Liver (tissue), 9 donors: ENCODE results near the gene TMEM17. TPM values are rescaled to one million over a fixed set of nuclear protein-coding genes. Genes with fewer than 3 reads are reported as not detected.
"Not testable (repeated sequence)": the region's sequence is repeated elsewhere in the genome, so short reads cannot be mapped to it uniquely, and the experiment has no call there.

Source experiments
- DNase-seq: peaks from one replicate; pipeline ENCODE4 v3.0.0-alpha.2; 2017; ENCODE audit warnings: low spot score
- H3K27ac ChIP-seq, 2 donors: one replicate each; pipeline ENCODE4 v1.7.0; 2013; ENCODE audit warnings: inconsistent platforms in 2 of 2, low read length in 2 of 2, control low read depth in 1 of 2, low read depth in 1 of 2, mild to moderate bottlenecking in 1 of 2
- H3K27me3 ChIP-seq, 4 donors: one replicate each; pipeline versions ENCODE4 v1.6.1 to v1.7.0; 2013; ENCODE audit warnings: low read length in 3 of 4, inconsistent platforms in 1 of 4, mild to moderate bottlenecking in 1 of 4, moderate library complexity in 1 of 4; ENCODE audit not compliant: control insufficient read depth in 4 of 4, insufficient read depth in 4 of 4
- H3K36me3 ChIP-seq, 4 donors: one replicate each; pipeline versions ENCODE4 v1.6.1 to v1.7.0; 2013; ENCODE audit warnings: low read length in 3 of 4, mild to moderate bottlenecking in 3 of 4, low read depth in 1 of 4, moderate library complexity in 1 of 4; ENCODE audit not compliant: control insufficient read depth in 4 of 4, insufficient read depth in 3 of 4
- H3K4me1 ChIP-seq, 4 donors: one replicate each; pipeline versions ENCODE4 v1.6.1 to v1.7.0; 2013; ENCODE audit warnings: low read length in 3 of 4, mild to moderate bottlenecking in 3 of 4, moderate library complexity in 1 of 4; ENCODE audit not compliant: control insufficient read depth in 4 of 4, insufficient read depth in 4 of 4
- H3K4me3 ChIP-seq, 3 donors: one replicate each; pipeline versions ENCODE4 v1.6.1 to v1.7.0; 2013; ENCODE audit warnings: low read length in 3 of 3, control low read depth in 1 of 3, low read depth in 1 of 3, mild to moderate bottlenecking in 1 of 3
- H3K9ac ChIP-seq, 2 donors: one replicate each; pipeline ENCODE4 v1.7.0; 2013; ENCODE audit warnings: low read length in 2 of 2, mild to moderate bottlenecking in 2 of 2, moderate library complexity in 2 of 2, control low read depth in 1 of 2, low read depth in 1 of 2
- H3K9me3 ChIP-seq, 4 donors: one replicate each; pipeline versions ENCODE4 v1.6.1 to v1.7.0; 2013; ENCODE audit warnings: low read length in 3 of 4; ENCODE audit not compliant: control insufficient read depth in 4 of 4
- EGR1 ChIP-seq, 2 donors: IDR thresholded peaks; 2 replicates each; pipeline ENCODE4 v1.6.1; 2016 to 2018; ENCODE audit warnings: antibody characterized with exemption in 2 of 2, low read depth in 2 of 2
- FOXA2 ChIP-seq: IDR thresholded peaks from 2 replicates; pipeline ENCODE4 v1.6.1; 2016; ENCODE audit warnings: antibody characterized with exemption
- HNF4A ChIP-seq, 2 donors: conservative IDR thresholded peaks; 2 replicates each; pipeline ENCODE4 v1.6.1; 2016; ENCODE audit warnings: antibody characterized with exemption in 2 of 2, mild to moderate bottlenecking in 2 of 2
- HNF4G ChIP-seq: IDR thresholded peaks from 2 replicates; pipeline ENCODE4 v1.6.1; 2016; ENCODE audit warnings: antibody characterized with exemption
- MAX ChIP-seq: IDR thresholded peaks from 2 replicates; pipeline ENCODE4 v1.6.1; 2016; ENCODE audit warnings: antibody characterized with exemption
- NR2F2 ChIP-seq: IDR thresholded peaks from 2 replicates; pipeline ENCODE4 v1.6.1; 2016; ENCODE audit warnings: antibody characterized with exemption
- TAF1 ChIP-seq: conservative IDR thresholded peaks from 2 replicates; pipeline ENCODE4 v1.6.1; 2016; ENCODE audit warnings: antibody characterized with exemption, mild to moderate bottlenecking
- WGBS: extraction: QIAGEN DNeasy Blood & Tissue Kit; methylation state at CpG from one replicate; pipeline ENCODE4 v1.1.7; 2013; 5-methylcytosine and 5-hydroxymethylcytosine counted together
- polyA plus RNA-seq, 2 donors: library from polyadenylated mRNA; stranded (reverse) in 1 of 2; unstranded in 1 of 2; fragments of 200-250 nt in 1 of 2; fragments of >200 nt in 1 of 2; fragmentation: Nextera tagmentation in 1 of 2; extraction: Ambion mirVana in 1 of 2; gene quantifications; one replicate each; pipeline versions ENCODE4 v1.2.1 to v1.2.3, GENCODE V29; 2013 to 2015
- total RNA-seq, 2 donors: library from RNA; depleted of rRNA; stranded (reverse); fragments of >200 nt; gene quantifications; one replicate each; pipeline ENCODE4 v1.2.3, GENCODE V29; 2014
- TF ChIP-seq, protein P1 (sequence below): IDR thresholded peaks from 2 replicates; pipeline ENCODE4 v1.6.1; 2016; ENCODE audit warnings: antibody characterized with exemption, mild to moderate bottlenecking
- TF ChIP-seq, protein P2 (sequence below): fragments of 150-350 bp; IDR thresholded peaks from 2 replicates; pipeline ENCODE4 v1.5.1; 2017; ENCODE audit warnings: improper control_type of control experiment, low read depth, low read length; ENCODE audit not compliant: missing input control
- donor health status: healthy.
- donor health status: healthy.
- donor health status: healthy.
- donor health status: healthy.
- donor health status: healthy.

The TMEM17 gene
- total and polyA plus RNA-seq, 4 donors: 0.70 to 1.9 (median 1.2) TPM

DNA sequence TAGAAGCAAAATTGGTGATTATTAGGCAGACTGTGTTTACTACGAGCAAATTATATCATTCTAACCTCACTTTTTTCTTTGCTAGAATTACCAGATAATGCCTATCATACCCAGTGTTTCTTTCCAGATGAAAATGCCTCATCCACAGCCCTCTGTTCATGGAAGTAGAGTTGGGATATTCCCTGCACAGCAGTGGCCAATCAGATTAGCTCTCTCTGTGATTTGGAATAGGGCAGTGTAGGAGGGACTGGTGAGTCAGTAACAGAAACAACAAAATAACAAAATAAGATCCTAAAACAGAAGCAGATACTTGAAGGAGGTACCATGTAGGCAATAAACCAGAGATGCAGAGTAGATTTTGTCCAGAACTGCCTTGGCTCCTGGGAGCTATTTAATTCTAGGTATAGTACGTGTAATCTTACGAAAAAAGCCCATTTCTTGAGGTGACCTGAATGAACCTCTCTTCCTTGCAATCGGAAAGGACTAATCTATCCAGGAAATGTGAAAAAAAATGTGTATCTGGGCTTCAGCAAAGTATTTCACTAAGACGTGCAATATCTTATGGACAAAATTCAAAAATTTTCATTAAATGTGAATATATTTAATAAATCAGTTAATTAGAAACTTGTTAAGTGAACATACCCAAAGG is 18.4 kb upstream of the TMEM17 start:
- H3K9ac ChIP-seq: no peak overlapping the region

DNA sequence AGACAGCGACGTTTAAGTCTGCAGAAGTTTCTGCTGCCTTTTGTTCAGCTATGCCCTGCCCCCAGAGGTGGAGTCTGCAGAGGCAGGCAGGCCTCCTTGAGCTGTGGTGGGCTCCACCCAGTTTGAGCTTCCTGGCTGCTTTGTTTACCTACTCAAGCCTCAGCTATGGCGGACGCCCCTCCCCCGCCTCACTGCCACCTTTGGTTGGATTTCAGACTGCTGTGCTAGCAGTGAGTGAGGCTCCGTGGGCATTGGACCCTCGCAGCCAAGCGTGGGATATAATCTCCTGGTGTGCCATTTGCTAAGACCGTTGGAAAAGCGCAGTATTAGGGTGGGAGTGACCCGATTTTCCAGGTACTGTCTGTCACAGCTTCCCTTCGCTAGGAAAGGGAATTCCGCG is 15.1 kb upstream of the TMEM17 start:
- H3K9ac ChIP-seq, H3K27me3 ChIP-seq, DNase-seq, H3K4me3 ChIP-seq, H3K9me3 ChIP-seq, H3K27ac ChIP-seq, H3K36me3 ChIP-seq, H3K4me1 ChIP-seq: not testable (repeated sequence)
- WGBS: 91% methylated on average over 14 of the region's 14 CpGs

More for the DNA sequence above, 18.4 kb upstream of the TMEM17 start:
- Histone ChIP-seq H3K9me3 (no peaks in the 10 kb centered on the region), H3K27me3 (no peaks in the 10 kb centered on the region), H3K4me3 (no peak overlapping the region), H3K4me1 (peaks cover 3 to 8% (median 5%) of the 10 kb centered on the region in 4 donors), H3K36me3 (no peaks in the 10 kb centered on the region), H3K27ac (no peak overlapping the region)
- no peak for TF ChIP-seq TAF1
- TF ChIP-seq, protein P1, sequence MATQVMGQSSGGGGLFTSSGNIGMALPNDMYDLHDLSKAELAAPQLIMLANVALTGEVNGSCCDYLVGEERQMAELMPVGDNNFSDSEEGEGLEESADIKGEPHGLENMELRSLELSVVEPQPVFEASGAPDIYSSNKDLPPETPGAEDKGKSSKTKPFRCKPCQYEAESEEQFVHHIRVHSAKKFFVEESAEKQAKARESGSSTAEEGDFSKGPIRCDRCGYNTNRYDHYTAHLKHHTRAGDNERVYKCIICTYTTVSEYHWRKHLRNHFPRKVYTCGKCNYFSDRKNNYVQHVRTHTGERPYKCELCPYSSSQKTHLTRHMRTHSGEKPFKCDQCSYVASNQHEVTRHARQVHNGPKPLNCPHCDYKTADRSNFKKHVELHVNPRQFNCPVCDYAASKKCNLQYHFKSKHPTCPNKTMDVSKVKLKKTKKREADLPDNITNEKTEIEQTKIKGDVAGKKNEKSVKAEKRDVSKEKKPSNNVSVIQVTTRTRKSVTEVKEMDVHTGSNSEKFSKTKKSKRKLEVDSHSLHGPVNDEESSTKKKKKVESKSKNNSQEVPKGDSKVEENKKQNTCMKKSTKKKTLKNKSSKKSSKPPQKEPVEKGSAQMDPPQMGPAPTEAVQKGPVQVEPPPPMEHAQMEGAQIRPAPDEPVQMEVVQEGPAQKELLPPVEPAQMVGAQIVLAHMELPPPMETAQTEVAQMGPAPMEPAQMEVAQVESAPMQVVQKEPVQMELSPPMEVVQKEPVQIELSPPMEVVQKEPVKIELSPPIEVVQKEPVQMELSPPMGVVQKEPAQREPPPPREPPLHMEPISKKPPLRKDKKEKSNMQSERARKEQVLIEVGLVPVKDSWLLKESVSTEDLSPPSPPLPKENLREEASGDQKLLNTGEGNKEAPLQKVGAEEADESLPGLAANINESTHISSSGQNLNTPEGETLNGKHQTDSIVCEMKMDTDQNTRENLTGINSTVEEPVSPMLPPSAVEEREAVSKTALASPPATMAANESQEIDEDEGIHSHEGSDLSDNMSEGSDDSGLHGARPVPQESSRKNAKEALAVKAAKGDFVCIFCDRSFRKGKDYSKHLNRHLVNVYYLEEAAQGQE: no peak
- TF ChIP-seq MAX: no peak
- TF ChIP-seq, protein P2, sequence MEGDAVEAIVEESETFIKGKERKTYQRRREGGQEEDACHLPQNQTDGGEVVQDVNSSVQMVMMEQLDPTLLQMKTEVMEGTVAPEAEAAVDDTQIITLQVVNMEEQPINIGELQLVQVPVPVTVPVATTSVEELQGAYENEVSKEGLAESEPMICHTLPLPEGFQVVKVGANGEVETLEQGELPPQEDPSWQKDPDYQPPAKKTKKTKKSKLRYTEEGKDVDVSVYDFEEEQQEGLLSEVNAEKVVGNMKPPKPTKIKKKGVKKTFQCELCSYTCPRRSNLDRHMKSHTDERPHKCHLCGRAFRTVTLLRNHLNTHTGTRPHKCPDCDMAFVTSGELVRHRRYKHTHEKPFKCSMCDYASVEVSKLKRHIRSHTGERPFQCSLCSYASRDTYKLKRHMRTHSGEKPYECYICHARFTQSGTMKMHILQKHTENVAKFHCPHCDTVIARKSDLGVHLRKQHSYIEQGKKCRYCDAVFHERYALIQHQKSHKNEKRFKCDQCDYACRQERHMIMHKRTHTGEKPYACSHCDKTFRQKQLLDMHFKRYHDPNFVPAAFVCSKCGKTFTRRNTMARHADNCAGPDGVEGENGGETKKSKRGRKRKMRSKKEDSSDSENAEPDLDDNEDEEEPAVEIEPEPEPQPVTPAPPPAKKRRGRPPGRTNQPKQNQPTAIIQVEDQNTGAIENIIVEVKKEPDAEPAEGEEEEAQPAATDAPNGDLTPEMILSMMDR: no peak
- TF ChIP-seq NR2F2: peak; percentile 63
- TF ChIP-seq HNF4G: no peak
- no peak for TF ChIP-seq EGR1 (IDR thresholded peaks at IDR 0.05; ENCODE audit: low read depth in 2 of 2)
- WGBS: 83% methylated on average over 5 of the region's 5 CpGs
- DNase-seq: no peak

DNA sequence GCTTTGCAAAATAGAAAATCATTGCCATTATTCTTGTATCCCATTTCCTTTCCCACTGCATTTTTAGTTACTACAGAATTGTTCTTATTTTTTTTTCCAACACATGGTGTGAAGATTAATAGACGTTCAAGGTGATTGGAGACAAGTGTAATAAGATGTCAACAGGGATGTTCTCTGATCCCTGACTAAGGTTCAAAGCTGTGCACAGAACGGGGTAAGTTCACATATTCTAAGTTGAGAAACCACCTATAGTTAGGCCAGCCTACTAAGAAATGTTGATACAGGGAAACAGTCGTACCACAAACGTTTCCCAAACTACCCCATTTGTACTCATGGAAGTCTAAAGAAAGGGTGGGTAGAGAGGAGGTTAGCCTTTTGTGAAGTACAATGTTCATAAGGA is 6.4 kb upstream of the TMEM17 start:
- Histone ChIP-seq H3K9ac (no peak overlapping the region), H3K27me3 (no peaks in the 10 kb centered on the region), H3K4me3 (no peak overlapping the region), H3K27ac (no peak overlapping the region), H3K36me3 (no peaks in the 10 kb centered on the region), H3K4me1 (peaks cover 0 to 6% (median 2%) of the 10 kb centered on the region in 4 donors), H3K9me3 (no peaks in the 10 kb centered on the region)
- no peak for DNase-seq
- TF ChIP-seq HNF4A (conservative IDR thresholded peaks at IDR 0.05) (peak; percentile 33 to 63), FOXA2 (no peak), TAF1 (no peak)
- 51% methylated on average over 4 of the region's 4 CpGs for WGBS
